ENCODE results near the gene MCU.
A peak's percentile ranks its signal among the peaks of the same experiment; 100 is the strongest.

The MCU gene

DNA sequence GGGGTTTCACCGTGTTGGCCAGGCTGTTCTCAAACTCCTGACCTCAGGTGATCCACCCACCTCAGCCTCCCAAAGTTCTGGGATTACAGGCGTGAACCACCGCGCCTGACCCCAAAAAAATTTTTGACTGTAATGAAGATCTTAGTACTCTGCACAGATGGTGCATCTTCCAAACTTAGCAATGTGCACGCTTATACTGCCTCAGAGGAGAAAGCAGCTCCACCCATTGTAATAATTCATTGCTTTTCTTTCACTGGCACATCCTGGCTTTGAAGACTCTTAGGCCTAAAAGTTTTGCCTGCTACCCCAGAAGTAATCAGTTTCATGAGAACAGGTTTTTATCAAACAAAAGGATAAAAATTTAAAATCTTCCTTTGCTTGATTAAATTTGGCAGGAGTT lies 149.5 kb downstream of the MCU start:
- no peak for DNase-seq

DNA sequence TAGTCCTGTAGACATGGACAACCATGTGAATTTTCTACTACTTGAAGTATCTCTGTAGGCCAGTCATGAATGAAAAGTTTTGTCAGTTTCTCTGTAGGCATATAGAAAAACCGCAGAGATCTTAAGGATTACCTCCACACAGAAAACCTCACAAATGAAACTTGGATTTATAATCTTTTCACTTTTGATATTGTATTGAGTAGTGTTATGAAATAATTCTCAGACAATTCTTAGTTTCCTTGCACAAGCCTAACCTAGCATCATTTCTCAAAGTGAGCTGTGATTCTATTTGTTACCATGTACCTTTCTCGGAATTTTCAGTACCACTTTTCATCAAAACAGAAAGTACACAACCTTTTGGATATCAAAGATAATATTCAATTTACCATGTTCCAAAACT lies 150.2 kb downstream of the MCU start:
- no peak for DNase-seq

DNA sequence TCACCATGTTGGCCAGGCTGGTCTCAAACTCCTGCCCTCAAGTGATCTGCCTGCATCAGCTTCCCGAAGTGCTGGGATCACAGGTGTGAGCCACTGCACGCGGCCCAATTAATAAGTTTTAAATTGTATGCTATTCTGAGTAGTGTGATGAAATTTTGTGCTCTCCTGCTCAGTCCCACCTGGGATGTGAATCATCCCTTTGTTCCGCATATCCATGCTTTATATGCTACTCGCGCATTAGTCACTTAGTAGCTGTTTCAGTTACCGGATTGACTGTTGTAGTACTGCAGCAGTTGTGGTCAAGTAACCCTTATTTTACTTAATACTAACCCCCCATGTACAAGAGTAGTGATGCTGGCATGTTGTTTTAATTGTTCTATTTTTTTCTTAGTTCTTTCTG lies 154.3 kb downstream of the MCU start:
- DNase-seq, result no peak

DNA sequence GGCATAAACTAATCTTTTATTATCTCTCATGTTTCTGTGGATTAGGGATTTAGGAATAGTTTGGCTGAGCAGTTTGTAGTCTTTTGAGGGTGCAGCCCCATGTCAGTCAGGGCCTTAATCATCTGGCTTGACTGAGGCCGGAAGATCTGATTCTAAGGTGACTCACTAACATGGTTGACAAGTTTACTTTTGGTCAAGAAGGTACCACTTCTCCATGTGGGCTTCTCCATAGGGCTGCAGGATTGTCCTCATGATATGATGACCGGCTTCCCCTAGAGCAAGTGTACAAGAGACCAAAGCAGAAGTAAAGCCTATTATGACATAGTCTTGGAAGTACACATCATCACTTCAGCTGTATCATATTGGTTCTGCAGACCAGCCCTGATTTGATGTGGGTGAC lies 155.7 kb downstream of the MCU start:
- no peak for DNase-seq

GRCh38 chr10:72850861-72851260 lies 158.9 kb downstream of the MCU start:
- DNase-seq, result no peak

DNA sequence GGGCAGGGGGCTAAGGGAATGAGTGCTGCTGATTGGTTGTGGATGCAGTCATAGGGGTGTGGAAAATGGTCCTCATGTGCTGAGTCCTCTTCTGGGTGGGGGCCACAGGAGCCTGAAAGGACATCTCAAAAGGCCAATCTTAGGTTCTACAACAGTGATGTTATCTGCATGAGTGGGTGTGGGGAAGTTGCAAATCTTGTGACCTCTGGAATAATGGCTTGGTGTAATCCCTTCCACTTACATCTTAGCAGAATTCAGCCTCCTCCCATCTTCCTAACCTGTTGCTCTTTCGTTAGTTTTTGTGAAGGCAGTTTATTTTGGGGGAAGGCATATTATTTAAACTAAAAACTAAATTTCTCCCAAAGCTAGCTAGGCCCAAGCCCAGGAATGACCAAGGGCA lies 159.6 kb downstream of the MCU start:
- DNase-seq, result no peak

- no peak for DNase-seq
Measured at GRCh38 chr10:72852508-72852907, 160.6 kb downstream of the MCU start.

GRCh38 chr10:72855129-72855528 lies 163.2 kb downstream of the MCU start:
- no peak for DNase-seq

DNA sequence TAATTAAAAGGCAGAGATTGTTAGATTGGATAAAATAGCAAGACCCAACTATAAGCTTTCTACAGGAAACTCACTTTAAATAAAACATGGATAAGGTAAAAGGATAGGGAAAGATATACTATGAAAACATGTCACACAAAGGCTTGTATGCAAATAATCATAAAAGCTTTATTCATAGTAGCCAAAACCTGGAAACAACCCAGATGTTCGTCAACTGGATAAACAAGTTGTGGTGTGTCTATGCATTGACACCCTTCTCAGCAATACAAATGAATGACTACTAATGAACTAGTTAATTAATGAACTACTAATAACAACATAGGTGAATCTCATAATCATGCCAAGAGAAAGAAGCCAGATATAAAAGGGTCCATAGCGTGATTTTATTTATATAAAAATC lies 163.8 kb downstream of the MCU start:
- DNase-seq, result no peak

DNA sequence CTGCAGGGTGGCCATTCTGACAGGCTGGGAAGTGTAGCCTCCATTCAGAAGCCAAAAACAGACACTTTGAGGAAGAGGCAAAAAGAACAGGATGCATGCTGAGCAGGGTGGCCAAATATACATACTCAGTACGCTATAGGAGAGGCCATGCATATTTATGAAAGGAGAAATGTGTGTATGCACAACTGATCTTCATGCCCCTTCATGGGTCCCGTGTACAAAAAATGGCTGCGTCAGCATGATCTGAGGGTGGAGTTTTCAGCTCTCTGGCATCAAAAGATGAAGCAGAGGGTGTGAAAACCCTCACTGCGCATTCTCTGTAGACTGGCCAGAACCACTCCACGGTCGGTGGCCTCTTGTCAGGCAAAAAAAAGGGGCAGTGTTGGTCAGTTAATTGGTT lies 166.1 kb downstream of the MCU start:
- DNase-seq, result no peak

GRCh38 chr10:72862957-72863356 lies 171.0 kb downstream of the MCU start:
- DNase-seq, result no peak

DNA sequence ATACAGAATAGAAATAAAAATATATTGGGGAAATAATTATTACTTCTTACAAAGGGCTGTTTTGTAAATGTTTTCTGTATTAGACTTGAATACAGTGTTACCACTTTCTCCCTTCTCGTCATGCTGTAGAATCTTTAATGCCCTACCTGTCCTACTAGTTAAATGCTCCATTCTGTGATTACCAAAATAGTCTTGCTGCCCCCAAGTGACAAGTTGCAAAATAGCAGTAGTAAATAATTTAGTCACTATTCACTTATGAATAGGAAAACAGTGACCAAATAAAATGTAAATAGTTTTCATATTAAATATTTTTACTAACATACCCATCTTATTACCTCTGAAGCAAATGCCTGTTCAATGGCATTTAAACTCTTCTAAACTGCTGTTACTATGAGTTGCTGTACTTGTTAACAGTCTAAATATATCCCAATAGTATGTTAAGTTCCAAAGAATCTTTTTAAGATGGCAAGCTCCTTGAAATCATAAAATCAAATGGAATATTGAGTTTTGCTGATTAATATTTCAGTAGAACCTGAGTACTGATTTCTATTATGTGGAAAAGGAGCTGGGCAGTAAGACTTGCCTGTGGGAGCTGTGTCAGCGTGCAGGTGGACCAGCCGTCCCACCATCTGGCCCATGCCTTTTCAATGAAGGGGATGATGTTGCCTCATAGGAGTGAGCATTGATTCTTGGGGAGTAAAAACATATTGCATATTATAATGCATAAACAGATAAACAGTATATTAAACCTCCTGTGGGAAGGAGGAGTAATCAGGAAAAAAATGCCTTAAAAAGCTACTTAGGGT lies 183.5 kb downstream of the MCU start:
- no peak for DNase-seq

GRCh38 chr10:72879245-72879644 lies 187.3 kb downstream of the MCU start:
- DNase-seq, result no peak

- DNase-seq, result no peak
Measured at GRCh38 chr10:72881291-72881690, 189.3 kb downstream of the MCU start.

DNA sequence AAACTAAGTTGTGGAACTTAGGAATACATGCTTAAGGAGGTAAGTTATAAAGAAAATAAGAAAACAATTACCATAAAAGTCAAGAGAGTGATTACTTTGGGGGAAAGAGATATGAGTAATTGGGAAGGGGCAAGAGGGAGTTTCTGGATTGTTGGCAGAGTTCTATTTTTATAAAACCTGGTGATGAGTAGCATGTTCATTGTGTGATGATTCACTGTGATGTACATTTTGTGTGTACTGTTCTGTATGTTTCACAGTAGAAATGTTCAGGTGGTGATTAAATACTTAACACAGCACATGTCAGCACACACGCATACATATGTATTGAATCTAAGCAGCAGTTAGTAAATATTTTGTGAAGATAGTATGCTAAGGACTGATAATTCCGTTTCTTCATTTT lies 191.9 kb downstream of the MCU start:
- no peak for DNase-seq

DNA sequence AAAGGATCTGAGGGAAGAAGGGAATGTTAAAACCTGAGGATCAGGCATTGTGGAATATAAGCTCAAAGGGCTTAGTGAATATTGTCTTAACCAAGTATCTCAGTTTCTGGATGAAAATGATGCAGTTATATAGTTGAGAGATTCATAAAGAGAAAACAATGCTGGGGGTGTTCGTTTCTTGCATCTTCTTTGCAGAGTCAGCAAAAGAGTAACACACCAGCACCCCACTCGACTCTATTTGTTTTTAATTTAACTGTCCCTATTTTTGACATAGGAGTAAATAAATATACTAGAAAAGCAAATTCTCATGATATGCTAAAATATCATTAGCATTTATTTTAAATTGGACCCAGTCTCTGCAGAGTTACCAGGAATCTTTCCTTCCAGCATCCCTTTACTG lies 194.0 kb downstream of the MCU start:
- DNase-seq, result no peak

DNA sequence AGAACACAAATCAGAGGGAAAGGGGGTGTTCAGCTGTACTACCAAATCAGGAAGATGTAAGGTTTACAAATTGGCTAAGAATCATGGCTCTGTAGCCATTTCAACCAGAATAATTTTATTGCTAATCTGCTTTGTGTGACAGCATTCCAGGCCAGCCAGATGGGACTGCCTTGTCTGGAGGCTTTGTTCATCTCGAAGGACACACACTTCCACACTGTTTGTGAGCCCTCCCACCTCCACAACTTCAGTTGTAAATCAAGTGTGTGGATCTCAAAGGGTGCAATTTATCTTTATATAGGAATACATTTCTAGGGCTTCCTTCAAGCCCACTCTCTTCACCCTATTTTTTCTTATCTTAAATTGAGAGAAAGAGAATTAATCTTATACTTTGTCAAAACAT lies 194.7 kb downstream of the MCU start:
- no peak for DNase-seq

DNA sequence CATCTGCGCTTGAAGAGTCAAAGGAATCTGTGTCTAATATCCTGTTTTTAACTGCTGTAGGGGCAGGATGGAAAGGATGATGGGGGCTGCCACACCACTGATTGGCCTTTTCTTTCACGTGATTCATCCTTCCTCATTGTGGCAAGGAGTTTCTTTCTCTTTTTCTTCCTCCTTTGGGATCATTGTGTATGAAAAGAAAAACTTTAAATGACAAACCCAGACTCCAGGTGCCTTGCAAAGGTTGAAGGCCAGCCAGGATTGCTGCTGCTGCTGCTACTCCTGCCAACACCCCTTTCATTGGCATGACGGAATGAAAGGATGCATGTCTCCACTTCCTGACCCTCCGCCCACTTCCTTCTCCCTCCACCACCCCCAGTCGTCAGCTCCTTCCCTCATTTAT lies 195.1 kb downstream of the MCU start:
- peak in 1 of 51 donors; percentile 2 for DNase-seq

DNA sequence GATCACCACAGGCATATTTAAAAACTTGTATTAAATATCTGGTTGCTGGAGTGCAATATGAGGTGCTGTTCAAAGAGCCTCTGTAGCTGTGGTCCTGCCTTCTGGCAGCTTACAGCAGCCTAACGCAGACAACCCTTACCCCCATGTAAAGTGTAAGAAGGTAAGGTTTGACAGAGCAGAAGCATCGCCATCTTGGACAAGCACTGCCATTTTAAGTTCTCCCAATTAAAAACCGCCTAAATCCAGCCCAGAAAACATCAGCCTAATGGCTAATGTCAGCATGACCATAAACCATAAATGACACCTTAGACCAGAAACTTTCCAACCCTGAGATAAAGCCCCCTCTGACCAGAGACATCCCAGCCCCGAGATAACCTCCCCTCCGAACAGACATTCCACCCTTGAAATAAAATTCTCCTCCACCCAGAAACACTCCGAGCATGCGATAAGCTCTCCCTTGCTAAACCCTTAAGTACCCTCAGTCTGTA lies 196.3 kb downstream of the MCU start:
- DNase-seq, result no peak

- no peak for DNase-seq
Measured at GRCh38 chr10:72889391-72889831, 197.5 kb downstream of the MCU start.

GRCh38 chr10:72890086-72890485 lies 198.1 kb downstream of the MCU start:
- no peak for DNase-seq

- DNase-seq, result no peak
Measured at GRCh38 chr10:72893136-72893798, 201.3 kb downstream of the MCU start, which contains the start of gene OIT3. Gene OIT3, plus strand, starts transcription at chr10:72893739. Its CDS starts 60 bp downstream, at chr10:72893799.

GRCh38 chr10:72895236-72895850 lies 203.4 kb downstream of the MCU start:
- no peak for DNase-seq

Data from hypothalamus (tissue), 51 donors.